Stimulated activated naive B cell treated with anti-CD40 and anti-IgM and Interleukin-4, amounts not matched to agents 10 μg/mL and 1 μg/mL and 100 μg/mL, for 72 hours (primary cell): Measurements from ENCODE around the gene FAM216B.
"Not testable (repeated sequence)": the region's sequence is repeated elsewhere in the genome, so short reads cannot be mapped to it uniquely, and the experiment has no call there.

Source experiments
- ATAC-seq, 2 donors: fragments of 150-1000 bp; cut with Tn5 transposase; replicated peaks; 2 replicates each; pipeline ENCODE4 v1.10.0; 2021; ENCODE audit warnings: moderate library complexity in 1 of 2
- DNase-seq: peaks from one replicate; pipeline ENCODE4 v3.0.0; 2021
- H3K27ac Mint-ChIP-seq: one replicate; pipeline ENCODE4 v1.8.0; 2022; ENCODE audit warnings: mild to moderate bottlenecking, mixed read lengths
- H3K27me3 Mint-ChIP-seq, 2 donors: one replicate each; pipeline ENCODE4 v1.8.0; 2022; ENCODE audit warnings: mixed read lengths in 2 of 2
- H3K36me3 Mint-ChIP-seq, 2 donors: one replicate each; pipeline ENCODE4 v1.8.0; 2022; ENCODE audit warnings: mixed read lengths in 2 of 2, mild to moderate bottlenecking in 1 of 2
- H3K4me1 Mint-ChIP-seq, 2 donors: one replicate each; pipeline ENCODE4 v1.8.0; 2022; ENCODE audit warnings: mixed read lengths in 2 of 2, mild to moderate bottlenecking in 1 of 2
- H3K4me3 Mint-ChIP-seq, 2 donors: one replicate each; pipeline ENCODE4 v1.8.0; 2022; ENCODE audit warnings: mild to moderate bottlenecking in 2 of 2, mixed read lengths in 2 of 2, moderate library complexity in 1 of 2
- H3K9me3 Mint-ChIP-seq, 2 donors: one replicate each; pipeline ENCODE4 v1.8.0; 2022; ENCODE audit warnings: mixed read lengths in 2 of 2, mild to moderate bottlenecking in 1 of 2

The FAM216B gene

DNA sequence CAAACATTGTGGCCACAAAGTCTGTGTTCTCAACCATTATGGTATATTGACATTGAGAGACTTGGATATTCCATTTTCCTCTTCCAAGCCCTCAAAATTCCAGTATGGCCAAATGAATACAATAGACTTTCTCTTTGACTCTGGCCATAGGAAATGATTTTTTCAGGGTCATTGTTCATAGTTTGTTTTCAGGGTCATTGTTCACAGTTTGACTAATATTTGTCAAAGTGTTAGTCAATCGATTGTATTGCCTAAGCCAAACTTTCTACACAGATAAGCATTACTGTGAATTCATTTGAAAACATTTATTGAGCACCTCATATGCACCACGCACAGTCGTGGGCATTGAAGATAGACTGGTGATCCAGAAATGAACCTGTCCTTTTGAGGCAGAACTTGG lies 22.9 kb upstream of the FAM216B start:
- no peak for ATAC-seq
- H3K9me3 Mint-ChIP-seq, result peaks cover 7 to 9% of the 10 kb centered on the region in 2 donors

DNA sequence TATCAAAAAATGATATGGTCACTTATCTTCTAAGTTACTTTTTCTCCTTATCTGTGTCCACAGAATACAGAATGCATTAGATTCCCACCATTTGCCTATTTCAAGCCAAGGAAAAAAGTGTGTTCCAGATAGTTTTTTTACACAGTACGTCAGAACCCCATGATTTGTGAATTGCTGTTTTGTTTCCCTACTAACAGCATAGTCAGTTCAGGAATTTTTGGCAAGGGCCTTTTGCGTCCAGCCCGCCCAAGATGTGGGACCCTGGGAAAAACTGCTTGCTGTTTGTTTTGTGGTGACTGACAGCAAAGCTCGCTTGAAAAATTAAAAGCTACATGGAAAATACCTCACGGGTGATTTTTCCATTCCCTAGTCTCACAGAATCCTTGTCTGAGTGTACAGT lies 20.4 kb upstream of the FAM216B start:
- H3K4me1 Mint-ChIP-seq, result no peaks in the 10 kb centered on the region
- H3K36me3 Mint-ChIP-seq, result no peaks in the 10 kb centered on the region
- no peak overlapping the region for H3K27ac Mint-ChIP-seq
- no peak overlapping the region for H3K4me3 Mint-ChIP-seq
- H3K9me3 Mint-ChIP-seq, result peaks cover 7 to 9% of the 10 kb centered on the region in 2 donors
- ATAC-seq (no peak), DNase-seq (no peak)
- H3K27me3 Mint-ChIP-seq, result no peaks in the 10 kb centered on the region

More for the DNA sequence above, 22.9 kb upstream of the FAM216B start:
- no peaks in the 10 kb centered on the region for H3K4me1 Mint-ChIP-seq
- H3K27me3 Mint-ChIP-seq, result no peaks in the 10 kb centered on the region
- H3K36me3 Mint-ChIP-seq, result no peaks in the 10 kb centered on the region
- H3K27ac Mint-ChIP-seq, result no peak overlapping the region
- no peak for DNase-seq
- H3K4me3 Mint-ChIP-seq, result no peak overlapping the region

DNA sequence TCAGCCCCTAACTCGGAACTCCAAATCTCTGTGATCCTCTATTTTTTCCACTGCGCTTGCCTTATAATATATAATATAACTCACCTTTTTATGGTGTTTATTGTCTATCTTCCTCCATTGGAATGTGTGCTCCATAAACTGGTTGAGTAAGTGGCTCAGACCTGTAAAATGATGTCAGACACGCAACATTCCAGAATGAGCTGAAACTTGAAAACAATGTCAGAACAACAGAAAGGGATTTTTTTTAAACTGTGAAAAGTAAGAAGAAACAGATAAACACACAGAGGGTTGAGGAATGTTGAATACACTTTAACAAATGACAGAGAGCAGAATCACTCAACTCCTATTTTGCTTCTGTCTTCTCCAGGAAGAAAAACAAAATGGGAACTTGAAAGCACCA lies 19.1 kb upstream of the FAM216B start:
- H3K9me3 Mint-ChIP-seq, result peaks cover 4 to 8% of the 10 kb centered on the region in 2 donors
- no peaks in the 10 kb centered on the region for H3K36me3 Mint-ChIP-seq
- no peak for DNase-seq
- no peaks in the 10 kb centered on the region for H3K4me1 Mint-ChIP-seq
- no peak overlapping the region for H3K27ac Mint-ChIP-seq
- no peak for ATAC-seq
- H3K4me3 Mint-ChIP-seq, result no peak overlapping the region
- H3K27me3 Mint-ChIP-seq, result no peaks in the 10 kb centered on the region

DNA sequence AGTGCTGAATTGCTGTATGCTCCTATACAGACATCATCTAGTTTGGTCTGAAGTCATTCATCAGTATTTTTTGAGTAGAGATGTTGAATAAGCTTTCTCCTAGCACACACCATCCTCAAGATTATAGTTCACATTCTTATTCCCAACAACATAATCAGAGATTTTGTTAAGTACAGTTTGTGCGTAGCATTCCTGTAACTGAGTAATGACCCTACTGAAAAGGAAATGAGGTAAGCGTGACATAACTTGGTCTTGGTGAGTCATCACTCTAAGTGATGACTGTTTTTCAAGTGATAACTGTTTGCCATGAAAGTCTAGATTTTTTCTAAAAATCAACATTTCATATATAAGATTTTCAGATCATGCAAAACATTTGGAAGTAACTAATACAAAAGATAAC lies 18.5 kb upstream of the FAM216B start:
- no peak for DNase-seq
- no peak overlapping the region for H3K4me3 Mint-ChIP-seq
- ATAC-seq, result no peak
- peaks cover 0 to 4% of the 10 kb centered on the region in 2 donors for H3K9me3 Mint-ChIP-seq
- no peak overlapping the region for H3K27ac Mint-ChIP-seq
- no peaks in the 10 kb centered on the region for H3K4me1 Mint-ChIP-seq
- H3K27me3 Mint-ChIP-seq, result no peaks in the 10 kb centered on the region
- no peaks in the 10 kb centered on the region for H3K36me3 Mint-ChIP-seq

DNA sequence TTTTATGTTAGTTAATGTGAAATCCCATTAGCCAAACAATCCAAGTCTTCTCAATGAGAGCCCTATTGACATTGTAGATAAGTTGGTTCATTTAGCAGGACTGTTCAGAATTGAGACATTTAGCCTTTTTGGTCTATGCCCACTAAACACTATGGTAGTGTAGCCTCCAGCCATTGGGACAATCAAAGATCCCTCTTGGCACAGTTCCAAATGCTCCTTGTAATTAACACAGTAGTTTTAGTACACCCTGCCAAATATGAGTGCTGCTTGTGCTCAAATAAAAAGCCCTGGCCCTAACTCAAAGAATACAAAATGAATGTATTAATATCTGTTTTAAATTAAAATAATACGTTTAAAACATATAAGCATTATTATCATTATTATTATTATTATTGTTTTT lies 15.4 kb upstream of the FAM216B start:
- Mint-ChIP-seq H3K27ac (no peak overlapping the region), H3K36me3 (no peaks in the 10 kb centered on the region), H3K4me1 (no peaks in the 10 kb centered on the region), H3K4me3 (no peak overlapping the region), H3K27me3 (no peaks in the 10 kb centered on the region), H3K9me3 (peaks cover 0 to 4% of the 10 kb centered on the region in 2 donors)
- no peak for ATAC-seq
- no peak for DNase-seq

DNA sequence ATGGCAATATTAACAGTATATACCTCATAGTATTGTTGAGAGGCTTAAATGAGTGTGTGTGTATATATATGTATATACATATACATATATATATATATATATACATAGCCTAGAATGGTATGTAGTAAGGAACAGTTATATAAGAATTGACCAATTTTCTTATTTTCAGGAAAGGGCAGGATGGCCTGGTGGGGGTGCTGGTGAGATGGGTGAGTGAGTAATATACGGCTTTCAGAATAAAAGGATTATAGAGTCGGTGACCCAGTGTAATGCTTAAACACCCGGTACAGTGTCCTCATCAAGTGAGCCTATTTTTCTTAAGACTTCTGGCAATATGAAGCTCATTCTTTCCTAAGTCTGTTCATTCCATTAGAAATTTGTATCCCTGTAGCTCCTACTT lies 11.7 kb upstream of the FAM216B start:
- DNase-seq, result no peak
- H3K27me3 Mint-ChIP-seq, result peaks cover 0 to 4% of the 10 kb centered on the region in 2 donors
- peaks cover 4 to 10% of the 10 kb centered on the region in 2 donors for H3K9me3 Mint-ChIP-seq
- H3K27ac Mint-ChIP-seq, result no peak overlapping the region
- no peak overlapping the region for H3K4me3 Mint-ChIP-seq
- H3K36me3 Mint-ChIP-seq, result no peaks in the 10 kb centered on the region
- H3K4me1 Mint-ChIP-seq, result no peaks in the 10 kb centered on the region
- ATAC-seq, result no peak

DNA sequence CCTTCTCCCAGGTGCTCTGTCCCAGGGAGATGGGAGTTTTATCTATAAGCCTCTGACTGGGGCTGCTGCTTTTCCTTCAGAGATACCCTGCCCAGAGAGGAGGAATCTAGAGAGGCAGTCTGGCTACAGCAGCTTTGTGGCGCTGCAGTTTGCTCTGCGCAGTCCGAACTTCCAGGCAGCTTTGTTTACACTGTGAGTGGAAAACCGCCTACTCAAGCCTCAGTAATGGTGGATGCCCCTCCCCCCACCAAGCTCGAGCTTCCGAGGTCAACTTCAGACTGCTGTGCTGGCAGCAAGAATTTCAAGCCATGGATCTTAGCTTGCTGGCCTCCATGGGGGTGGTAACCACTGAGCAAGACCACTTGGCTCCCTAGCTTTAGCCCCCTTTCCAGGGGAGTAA lies 4.8 kb upstream of the FAM216B start:
- not testable (repeated sequence) for ATAC-seq, H3K4me3 Mint-ChIP-seq, H3K9me3 Mint-ChIP-seq, H3K36me3 Mint-ChIP-seq, H3K27ac Mint-ChIP-seq, H3K4me1 Mint-ChIP-seq, DNase-seq
- peaks cover 15 to 18% of the 10 kb centered on the region in 2 donors for H3K27me3 Mint-ChIP-seq

DNA sequence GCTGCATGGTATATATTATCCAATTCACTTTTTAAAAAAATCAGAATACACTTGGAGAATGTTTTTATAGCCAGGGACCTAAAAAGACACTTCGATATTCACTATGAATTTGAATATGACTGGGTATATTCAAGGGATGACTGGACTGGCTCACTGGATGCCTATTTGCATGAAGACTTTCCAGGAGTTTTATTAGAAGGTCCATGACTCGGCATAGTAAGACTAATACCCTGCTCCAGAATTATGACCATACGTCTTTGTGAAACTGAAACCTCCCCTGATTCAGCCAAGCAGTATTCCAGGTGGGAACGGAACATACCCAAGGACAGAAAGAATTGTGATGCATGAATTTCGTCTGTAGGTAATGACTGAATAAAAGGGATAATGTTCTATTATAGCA lies 3.9 kb upstream of the FAM216B start:
- H3K9me3 Mint-ChIP-seq, result peaks cover 2 to 5% of the 10 kb centered on the region in 2 donors
- H3K27ac Mint-ChIP-seq, result no peak overlapping the region
- no peaks in the 10 kb centered on the region for H3K4me1 Mint-ChIP-seq
- H3K27me3 Mint-ChIP-seq, result peaks cover 15 to 25% of the 10 kb centered on the region in 2 donors
- no peak for ATAC-seq
- H3K4me3 Mint-ChIP-seq, result no peak overlapping the region
- H3K36me3 Mint-ChIP-seq, result no peaks in the 10 kb centered on the region
- no peak for DNase-seq

DNA sequence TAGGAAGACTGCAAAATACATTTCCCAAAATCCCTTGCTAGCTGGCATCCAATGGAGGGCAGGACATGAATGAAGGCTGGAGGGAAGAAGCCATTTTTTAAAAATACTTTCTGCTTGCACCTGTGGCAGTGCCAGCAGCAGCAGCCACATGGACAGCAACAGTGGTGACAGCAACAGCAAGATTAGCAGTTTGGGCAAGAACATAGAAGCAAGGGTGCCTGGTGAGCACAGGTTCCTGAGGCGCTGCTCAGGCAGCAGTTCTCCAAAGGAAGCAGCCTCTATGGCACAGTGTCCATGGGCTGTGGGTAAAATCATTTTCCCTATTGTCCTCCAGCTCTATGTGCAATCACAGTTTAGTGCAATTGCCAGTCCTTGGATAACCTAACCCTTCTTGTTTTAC lies 1.3 kb upstream of the FAM216B start:
- no peak for ATAC-seq
- Mint-ChIP-seq H3K36me3 (no peaks in the 10 kb centered on the region), H3K9me3 (no peaks in the 10 kb centered on the region), H3K4me1 (no peaks in the 10 kb centered on the region), H3K4me3 (no peak overlapping the region), H3K27me3 (peaks cover 10 to 25% of the 10 kb centered on the region in 2 donors), H3K27ac (no peak overlapping the region)
- DNase-seq, result no peak

DNA sequence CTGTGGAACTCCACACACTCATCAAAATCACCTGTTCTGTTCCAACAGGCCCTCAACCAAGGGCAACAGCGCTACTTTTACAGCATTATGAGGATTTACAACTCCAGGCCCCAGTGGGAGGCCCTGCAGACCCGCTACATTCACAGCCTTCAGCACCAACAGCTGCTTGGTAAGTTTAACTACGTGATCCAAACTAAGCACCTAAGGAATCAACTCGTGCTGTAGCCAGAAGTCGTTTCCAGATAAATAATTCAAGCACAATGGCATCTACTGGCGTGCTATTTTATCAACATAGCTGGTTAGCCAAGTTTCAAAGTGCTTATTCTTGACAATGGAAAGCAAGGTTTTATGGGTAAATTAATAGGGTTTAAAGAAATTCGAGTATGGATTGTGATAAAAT lies 5.3 kb downstream of the FAM216B start:
- Mint-ChIP-seq H3K9me3 (no peaks in the 10 kb centered on the region), H3K4me3 (no peak overlapping the region), H3K27me3 (peaks cover 0 to 5% of the 10 kb centered on the region in 2 donors), H3K4me1 (no peaks in the 10 kb centered on the region), H3K27ac (no peak overlapping the region), H3K36me3 (no peaks in the 10 kb centered on the region)
- no peak for DNase-seq
- ATAC-seq, result no peak

DNA sequence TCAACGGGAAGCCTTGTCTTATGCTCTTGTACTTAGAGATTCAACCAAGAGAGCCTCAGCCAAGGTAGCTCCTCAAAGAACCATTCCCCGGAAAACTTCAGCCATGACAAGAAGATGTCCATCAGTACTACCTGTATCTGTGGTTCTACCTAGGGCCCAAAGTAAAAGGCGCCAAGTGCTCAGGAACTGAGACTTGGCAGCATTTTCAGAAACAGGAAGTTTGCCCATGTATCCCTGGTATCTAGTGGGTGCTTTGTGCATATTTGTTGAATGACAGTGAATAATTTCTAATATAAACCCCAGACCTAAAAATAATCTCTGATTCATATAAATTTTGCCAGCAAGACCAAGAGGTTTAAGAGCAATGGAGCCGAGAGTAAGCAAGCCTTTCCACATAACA lies 7.2 kb downstream of the FAM216B start:
- H3K4me3 Mint-ChIP-seq, result no peak overlapping the region
- H3K27me3 Mint-ChIP-seq, result no peaks in the 10 kb centered on the region
- H3K9me3 Mint-ChIP-seq, result peaks cover 0 to 2% of the 10 kb centered on the region in 2 donors
- ATAC-seq (no peak), DNase-seq (no peak)
- no peaks in the 10 kb centered on the region for H3K36me3 Mint-ChIP-seq
- no peak overlapping the region for H3K27ac Mint-ChIP-seq
- H3K4me1 Mint-ChIP-seq, result no peaks in the 10 kb centered on the region

DNA sequence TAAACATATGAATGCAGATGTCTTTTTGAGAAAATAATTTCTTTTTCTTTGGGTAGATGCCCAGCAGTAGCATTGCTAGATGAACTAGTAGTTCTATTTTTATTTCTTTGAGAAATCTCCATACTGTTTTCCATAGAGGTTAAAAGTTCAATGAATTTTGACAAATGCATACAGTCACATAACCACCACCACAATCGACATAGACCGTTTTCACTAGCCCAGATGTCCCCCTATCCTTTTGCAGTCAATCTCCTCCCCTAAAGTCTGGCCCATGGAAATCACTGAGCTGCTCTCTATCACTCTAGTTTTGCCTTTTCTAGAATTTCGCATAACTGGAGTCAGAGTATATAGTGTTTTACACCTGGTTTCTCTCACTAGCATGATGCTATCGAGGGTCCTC lies 10.8 kb downstream of the FAM216B start:
- no peak for ATAC-seq
- Mint-ChIP-seq H3K4me1 (no peaks in the 10 kb centered on the region), H3K36me3 (no peaks in the 10 kb centered on the region), H3K4me3 (no peak overlapping the region), H3K27me3 (peaks cover 15 to 21% of the 10 kb centered on the region in 2 donors), H3K27ac (no peak overlapping the region), H3K9me3 (peaks cover 0 to 2% of the 10 kb centered on the region in 2 donors)
- no peak for DNase-seq

DNA sequence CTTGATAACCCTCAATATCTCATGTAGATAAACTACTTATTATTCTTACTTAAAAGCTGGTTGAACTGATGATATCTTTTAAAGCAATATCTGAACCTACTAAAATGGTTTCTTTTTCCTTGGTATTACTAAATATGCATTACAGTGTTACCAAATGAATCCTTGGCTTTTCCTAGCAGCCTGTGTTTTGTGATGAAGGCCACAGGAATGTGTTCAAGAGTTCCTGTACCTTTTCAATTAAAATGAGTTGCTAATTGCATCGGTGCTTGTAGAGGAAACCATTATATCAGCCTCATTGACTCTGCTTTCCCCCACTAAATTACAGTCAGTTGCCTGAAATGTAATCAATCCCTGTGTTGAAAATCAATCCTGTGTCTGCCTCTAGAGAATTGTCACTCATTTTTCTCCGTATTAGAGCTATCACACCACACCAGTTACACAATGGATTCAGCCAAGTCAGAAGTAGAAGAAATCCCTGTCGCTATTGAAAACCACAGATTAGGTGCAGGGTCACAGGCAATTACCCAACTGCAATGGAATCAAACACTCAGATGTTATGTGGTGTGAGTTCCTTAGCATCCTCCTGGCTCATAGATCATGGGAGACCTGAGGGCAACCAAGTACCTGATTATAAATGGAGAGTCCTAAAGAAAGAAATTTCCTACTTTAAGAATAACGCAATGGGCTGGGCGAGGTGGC lies 13.3 kb downstream of the FAM216B start:
- H3K4me3 Mint-ChIP-seq, result no peak overlapping the region
- H3K27me3 Mint-ChIP-seq, result peaks cover 15 to 21% of the 10 kb centered on the region in 2 donors
- DNase-seq, result no peak
- ATAC-seq, result no peak
- H3K36me3 Mint-ChIP-seq, result no peaks in the 10 kb centered on the region
- no peak overlapping the region for H3K27ac Mint-ChIP-seq
- H3K9me3 Mint-ChIP-seq, result peaks cover 0 to 2% of the 10 kb centered on the region in 2 donors
- H3K4me1 Mint-ChIP-seq, result no peaks in the 10 kb centered on the region

DNA sequence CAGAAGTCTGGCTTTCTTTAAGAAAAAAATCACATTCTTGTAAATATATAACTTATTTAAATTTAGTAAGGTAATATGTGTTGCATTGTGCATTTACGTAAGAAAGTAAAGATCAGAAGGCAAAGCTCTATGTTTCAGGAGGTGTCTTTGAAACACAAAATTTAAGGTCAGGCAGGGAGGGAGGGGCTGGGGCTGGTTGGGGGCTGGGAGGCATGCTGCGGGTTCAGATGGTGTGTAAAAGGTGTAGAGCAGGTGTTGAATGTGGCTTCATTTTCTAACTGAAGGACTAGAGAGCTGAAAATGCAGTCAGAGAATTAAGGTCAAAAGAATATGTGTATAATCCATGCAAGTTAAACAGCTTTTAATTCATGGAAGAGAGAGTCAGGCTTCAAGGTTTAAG lies 14.3 kb downstream of the FAM216B start:
- DNase-seq, result no peak
- H3K4me1 Mint-ChIP-seq, result no peaks in the 10 kb centered on the region
- H3K9me3 Mint-ChIP-seq, result peaks cover 0 to 2% of the 10 kb centered on the region in 2 donors
- H3K27ac Mint-ChIP-seq, result no peak overlapping the region
- peaks cover 15 to 21% of the 10 kb centered on the region in 2 donors for H3K27me3 Mint-ChIP-seq
- no peak overlapping the region for H3K4me3 Mint-ChIP-seq
- no peaks in the 10 kb centered on the region for H3K36me3 Mint-ChIP-seq
- no peak for ATAC-seq

DNA sequence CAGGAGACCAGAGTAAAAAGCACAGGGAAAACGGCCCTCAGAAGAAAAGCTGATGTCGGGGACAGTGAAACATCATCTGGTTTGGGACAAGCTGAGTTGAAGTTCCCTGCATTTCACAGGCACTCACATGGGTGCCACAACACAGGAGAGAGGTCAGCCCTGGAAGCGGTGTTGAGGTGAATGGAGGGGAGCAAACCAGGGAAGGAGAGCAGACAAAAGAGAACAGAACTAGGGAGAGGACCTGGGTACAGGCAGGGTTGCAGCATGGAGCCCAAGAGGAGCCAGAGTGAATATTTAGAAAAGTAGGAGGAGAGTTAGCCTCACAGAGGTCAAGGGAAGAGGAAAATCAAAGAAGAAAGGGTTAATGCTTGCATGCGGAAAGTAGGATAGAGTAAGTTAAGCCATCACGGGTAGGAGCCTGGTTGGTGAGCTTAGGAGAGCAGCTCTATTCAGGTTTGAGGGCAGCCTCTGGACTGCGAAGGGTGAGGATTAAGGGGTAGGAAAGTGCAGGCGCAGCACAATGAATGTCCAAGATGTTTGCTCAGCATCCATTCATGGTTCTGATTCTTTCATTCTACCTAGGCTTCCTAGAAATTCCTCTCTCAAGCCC lies 15.5 kb downstream of the FAM216B start:
- no peak for ATAC-seq
- Mint-ChIP-seq H3K4me3 (no peak overlapping the region), H3K4me1 (no peaks in the 10 kb centered on the region), H3K27me3 (peaks cover 15 to 21% of the 10 kb centered on the region in 2 donors), H3K9me3 (peaks cover 0 to 2% of the 10 kb centered on the region in 2 donors), H3K27ac (no peak overlapping the region), H3K36me3 (no peaks in the 10 kb centered on the region)
- DNase-seq, result no peak
